GM23338 (cell line): ENCODE measurements around the gene GRSF1. TPM values are rescaled to one million over a fixed set of nuclear protein-coding genes. Genes with fewer than 3 reads are reported as not detected.

Source experiments
- ATAC-seq: fragments of 200-7000 bp; cut with Tn5 transposase; 3 replicates; pipeline ENCODE4 v1.9.1; 2020
- DNase-seq: peaks from one replicate; pipeline ENCODE4 v3.0.0-alpha.2; 2015; ENCODE audit warnings: low spot score
- H2AFZ ChIP-seq: fragments of 200-600 bp; sonication (generic); 2 replicates; pipeline ENCODE4 v1.8.0; 2016; ENCODE audit warnings: antibody characterized with exemption, mild to moderate bottlenecking, moderate library complexity
- H3F3A ChIP-seq: fragments of 200-600 bp; sonication (generic); replicated peaks from 2 replicates; pipeline ENCODE4 v1.8.0; 2017; ENCODE audit warnings: antibody characterized with exemption, mixed run types, low read depth
- H3K27ac ChIP-seq: fragments of 200-600 bp; sonication (generic); 2 replicates; pipeline ENCODE4 v1.6.1; 2016; ENCODE audit warnings: low read depth
- H3K27me3 ChIP-seq: fragments of 200-600 bp; sonication (generic); 2 replicates; pipeline ENCODE4 v1.8.0; 2016; ENCODE audit warnings: mild to moderate bottlenecking, mixed run types, moderate library complexity; ENCODE audit not compliant: insufficient read depth
- H3K36me3 ChIP-seq: fragments of 200-600 bp; sonication (generic); 2 replicates; pipeline ENCODE4 v1.8.0; 2016; ENCODE audit warnings: mild to moderate bottlenecking; ENCODE audit not compliant: insufficient read depth
- H3K4me1 ChIP-seq: fragments of 200-600 bp; sonication (generic); 2 replicates; pipeline ENCODE4 v1.8.0; 2016; ENCODE audit warnings: mild to moderate bottlenecking, moderate library complexity; ENCODE audit not compliant: insufficient read depth
- H3K4me2 ChIP-seq: fragments of 200-600 bp; sonication (generic); 2 replicates; pipeline ENCODE4 v1.7.1; 2017; ENCODE audit warnings: mixed run types
- H3K4me3 ChIP-seq: fragments of 200-600 bp; sonication (generic); 2 replicates; pipeline ENCODE4 v1.6.1; 2016; ENCODE audit warnings: mixed run types
- H3K79me2 ChIP-seq: fragments of 200-600 bp; sonication (generic); replicated peaks from 2 replicates; pipeline ENCODE4 v1.8.0; 2017; ENCODE audit warnings: mild to moderate bottlenecking; ENCODE audit not compliant: insufficient read depth
- H3K9me2 ChIP-seq: fragments of 200-600 bp; sonication (generic); 2 replicates; pipeline ENCODE4 v1.8.0; 2017; ENCODE audit not compliant: insufficient read depth
- H4K20me1 ChIP-seq: fragments of 200-600 bp; sonication (generic); replicated peaks from 2 replicates; pipeline ENCODE4 v1.8.0; 2017; ENCODE audit warnings: mild to moderate bottlenecking; ENCODE audit not compliant: insufficient read depth
- H3K27ac Mint-ChIP-seq: 2 replicates; pipeline ENCODE4 v1.8.0; 2020; ENCODE audit warnings: inconsistent platforms, mild to moderate bottlenecking, moderate library complexity, mixed read lengths
- H3K27me3 Mint-ChIP-seq: 3 replicates; pipeline ENCODE4 v1.8.0; 2022; ENCODE audit warnings: low read depth, mild to moderate bottlenecking, moderate library complexity, mixed read lengths, inconsistent platforms; ENCODE audit not compliant: insufficient read depth, poor library complexity
- H3K36me3 Mint-ChIP-seq: 3 replicates; pipeline ENCODE4 v1.8.0; 2021; ENCODE audit warnings: low read depth, mild to moderate bottlenecking, inconsistent platforms, moderate library complexity, mixed read lengths
- H3K4me1 Mint-ChIP-seq: 3 replicates; pipeline ENCODE4 v1.8.0; 2020; ENCODE audit warnings: mild to moderate bottlenecking, inconsistent platforms, mixed read lengths
- H3K4me3 Mint-ChIP-seq: 3 replicates; pipeline ENCODE4 v1.8.0; 2021; ENCODE audit warnings: moderate library complexity, mild to moderate bottlenecking, inconsistent platforms, mixed read lengths
- H3K9me3 Mint-ChIP-seq: 3 replicates; pipeline ENCODE4 v1.8.0; 2020; ENCODE audit warnings: moderate library complexity, mild to moderate bottlenecking, inconsistent platforms, mixed read lengths
- CREB1 ChIP-seq: fragments of 250-450 bp; sonication (Bioruptor Pico); IDR thresholded peaks from 2 replicates; pipeline ENCODE4 v1.5.0; 2020; ENCODE audit warnings: low read depth, mild to moderate bottlenecking, moderate library complexity
- CTCF ChIP-seq, 2 experiments: fragments of 200-600 bp in 1 of 2; sonication (generic) in 1 of 2; conservative IDR thresholded peaks; 2 replicates each; pipeline versions ENCODE4 v1.5.1 to v1.6.1; 2016 to 2017; ENCODE audit warnings: antibody characterized with exemption in 2 of 2, low read depth in 2 of 2, mild to moderate bottlenecking in 2 of 2, moderate library complexity in 1 of 2
- ETS1 ChIP-seq: IDR thresholded peaks from 2 replicates; pipeline ENCODE4 v1.6.1; 2016; ENCODE audit warnings: antibody characterized with exemption
- EZH2 ChIP-seq: fragments of 200-600 bp; sonication (generic); IDR thresholded peaks from one replicate; pipeline ENCODE4 v1.8.0; 2017; ENCODE audit warnings: antibody characterized with exemption, mild to moderate bottlenecking, low read depth; ENCODE audit not compliant: unreplicated experiment
- EZH2phosphoT487 ChIP-seq: fragments of 200-600 bp; sonication (generic); IDR thresholded peaks from one replicate; pipeline ENCODE4 v1.8.1; 2018; ENCODE audit warnings: antibody characterized with exemption; ENCODE audit not compliant: unreplicated experiment
- JUNB ChIP-seq: IDR thresholded peaks from one replicate; pipeline ENCODE4 v1.6.1; 2016; ENCODE audit warnings: antibody characterized with exemption; ENCODE audit not compliant: unreplicated experiment
- NANOG ChIP-seq: IDR thresholded peaks from 2 replicates; pipeline ENCODE4 v1.6.1; 2016; ENCODE audit warnings: antibody characterized with exemption, borderline replicate concordance
- POLR2AphosphoS5 ChIP-seq: IDR thresholded peaks from 2 replicates; pipeline ENCODE4 v1.6.1; 2016; ENCODE audit warnings: antibody characterized with exemption, low read depth
- REST ChIP-seq: IDR thresholded peaks from one replicate; pipeline ENCODE4 v1.6.1; 2018; ENCODE audit warnings: antibody characterized with exemption; ENCODE audit not compliant: unreplicated experiment
- STAT1 ChIP-seq: IDR thresholded peaks from one replicate; pipeline ENCODE4 v1.6.1; 2016; ENCODE audit warnings: antibody characterized with exemption; ENCODE audit not compliant: unreplicated experiment
- ZNF114 ChIP-seq: fragments of 250-450 bp; sonication (Bioruptor Pico); IDR thresholded peaks from 2 replicates; pipeline ENCODE4 v1.5.0; 2020; ENCODE audit warnings: mild to moderate bottlenecking, moderate library complexity
- ZNF331 ChIP-seq: fragments of 250-450 bp; sonication (Bioruptor Pico); IDR thresholded peaks from 2 replicates; pipeline ENCODE4 v1.5.0; 2020; ENCODE audit warnings: low read depth, mild to moderate bottlenecking, moderate library complexity
- ZNF462 ChIP-seq: fragments of 250-450 bp; sonication (Bioruptor Pico); IDR thresholded peaks from 2 replicates; pipeline ENCODE4 v1.5.0; 2020; ENCODE audit warnings: mild to moderate bottlenecking, moderate library complexity
- polyA plus RNA-seq: library from polyadenylated mRNA; unstranded; fragments of >200 nt; fragmentation: Nextera tagmentation; extraction: Ambion mirVana; gene quantifications from 2 replicates; pipeline ENCODE4 v1.2.1, GENCODE V29; 2016
- total RNA-seq: library from RNA; depleted of rRNA; stranded (reverse); fragments of >200 nt; shearing (Covaris generic); gene quantifications from 2 replicates; pipeline ENCODE4 v1.2.3, GENCODE V29; 2014

Gene GRSF1
- total and polyA plus RNA-seq, 2 experiments from 2014 or later: 77.3 to 108 TPM

- Histone ChIP-seq H3K36me3 (no peaks in the 10 kb centered on the region), H3K4me1 (no peaks in the 10 kb centered on the region), H3K27ac (no peak overlapping the region), H2AFZ (no peak overlapping the region), H3K27me3 (no peaks in the 10 kb centered on the region), H3F3A (no peaks in the 10 kb centered on the region), H3K4me3 (no peak overlapping the region), H3K79me2 (no peaks in the 10 kb centered on the region), H4K20me1 (no peaks in the 10 kb centered on the region), H3K9me2 (no peaks in the 10 kb centered on the region), H3K4me2 (no peak overlapping the region)
- no peaks in the 10 kb centered on the region for H3K4me1 Mint-ChIP-seq
- no peak overlapping the region for H3K27ac Mint-ChIP-seq
- DNase-seq (no peak), ATAC-seq (no peak)
- peaks cover 8% of the 10 kb centered on the region; the same call in 1 of the 3 replicates for H3K36me3 Mint-ChIP-seq
- H3K27me3 Mint-ChIP-seq: no peaks in the 10 kb centered on the region
- no peak overlapping the region for H3K4me3 Mint-ChIP-seq
- H3K9me3 Mint-ChIP-seq: no peaks in the 10 kb centered on the region
- no peak for TF ChIP-seq ZNF114 (CRISPR knock-in tag)
- no peak for TF ChIP-seq CREB1 (CRISPR knock-in tag)
- TF ChIP-seq EZH2: no peak
- TF ChIP-seq ETS1: no peak
- no peak for TF ChIP-seq POLR2AphosphoS5
- no peak for TF ChIP-seq REST
- no peak for TF ChIP-seq CTCF (conservative IDR thresholded peaks at IDR 0.05; ENCODE audit: low read depth in 2 of 2)
- no peak for TF ChIP-seq STAT1
- no peak for TF ChIP-seq ZNF462 (CRISPR knock-in tag)
- TF ChIP-seq NANOG: no peak
- TF ChIP-seq EZH2phosphoT487: no peak
- no peak for TF ChIP-seq ZNF331
- TF ChIP-seq JUNB: no peak
Measured at GRCh38 chr4:70788733-70789132, 51.0 kb downstream of the GRSF1 start.
